B cell (primary cell): ENCODE measurements around the gene UTP15. TPM values are rescaled to one million over a fixed set of nuclear protein-coding genes. Genes with fewer than 3 reads are reported as not detected.

ENCODE experiments used
- ATAC-seq: fragments of 200-7000 bp; cut with Tn5 transposase; one replicate; pipeline ENCODE4 v1.10.0; 2021; ENCODE audit warnings: low read depth, mild to moderate bottlenecking, moderate number of reproducible peaks, moderate library complexity
- CTCF ChIA-PET: fragments of 350-600 bp; sonication (Branson Sonifier 250); formaldehyde crosslinking; loops from one replicate; lab custom pipeline; 2021; ENCODE audit warnings: antibody characterized with exemption, inconsistent platforms; lab: Charles Lee
- POLR2A ChIA-PET: fragments of 350-600 bp; sonication (Branson Sonifier 250); formaldehyde crosslinking; loops from one replicate; lab custom pipeline; 2021; ENCODE audit warnings: antibody characterized with exemption; lab: Charles Lee
- DNase-seq: peaks from one replicate; pipeline ENCODE4 v3.0.0; 2013
- H2AFZ ChIP-seq: 2 replicates; pipeline ENCODE4 v1.6.1; 2012; ENCODE audit warnings: mild to moderate bottlenecking, low read depth, low read length; ENCODE audit not compliant: insufficient read depth, poor library complexity, severe bottlenecking
- H3K27ac ChIP-seq, 2 donors: 1 replicate in 1 of 2; 2 replicates in 1 of 2; pipeline ENCODE4 v1.5.1; 2012 to 2013; ENCODE audit warnings: low read length in 2 of 2, mild to moderate bottlenecking in 2 of 2, moderate library complexity in 1 of 2
- H3K27me3 ChIP-seq, 4 experiments: fragments of 200-600 bp in 1 of 4; sonication (generic) in 1 of 4; replicated peaks in 1 of 4; 1 replicate in 2 of 4; 2 replicates in 2 of 4; pipeline versions ENCODE4 v1.6.1 to v1.7.0; 2013 to 2016; ENCODE audit warnings: low read length in 3 of 4, mild to moderate bottlenecking in 2 of 4, mixed read lengths in 1 of 4, moderate library complexity in 1 of 4; ENCODE audit not compliant: insufficient read depth in 4 of 4, control insufficient read depth in 3 of 4; ENCODE audit errors: control extremely low read depth in 1 of 4
- H3K36me3 ChIP-seq, 2 experiments: replicated peaks in 1 of 2; 1 replicate in 1 of 2; 2 replicates in 1 of 2; pipeline versions ENCODE4 v1.6.1 to v1.7.1; 2013; ENCODE audit warnings: low read length in 1 of 2; ENCODE audit not compliant: insufficient read depth in 2 of 2, control insufficient read depth in 1 of 2; ENCODE audit errors: control extremely low read depth in 1 of 2, extremely low read depth in 1 of 2
- H3K4me1 ChIP-seq, 2 donors: fragments of 200-600 bp in 1 of 2; sonication (generic) in 1 of 2; 1 replicate in 1 of 2; 2 replicates in 1 of 2; pipeline versions ENCODE4 v1.5.1 to v1.6.1; 2013 to 2017; ENCODE audit warnings: low read length in 2 of 2; ENCODE audit not compliant: control insufficient read depth in 2 of 2, insufficient read depth in 2 of 2
- H3K4me2 ChIP-seq: replicated peaks from 2 replicates; pipeline ENCODE3; 2012; ENCODE audit warnings: mild to moderate bottlenecking, low read depth, low read length; ENCODE audit not compliant: poor library complexity, severe bottlenecking
- H3K4me3 ChIP-seq, 5 experiments: fragments of 200-600 bp in 1 of 5; sonication (generic) in 1 of 5; 1 replicate in 3 of 5; 2 replicates in 2 of 5; pipeline versions ENCODE4 v1.5.1 to v1.7.0; 2011 to 2016; ENCODE audit warnings: low read length in 4 of 5, mild to moderate bottlenecking in 4 of 5, low read depth in 2 of 5, control low read depth in 1 of 5, moderate library complexity in 1 of 5; ENCODE audit not compliant: insufficient read depth in 1 of 5; ENCODE audit errors: control extremely low read depth in 1 of 5, extremely low read depth in 1 of 5
- H3K79me2 ChIP-seq: fragments of 200-600 bp; sonication (generic); one replicate; pipeline ENCODE4 v1.6.0; 2016; ENCODE audit warnings: low read length; ENCODE audit not compliant: control insufficient read depth, insufficient read depth
- H3K9ac ChIP-seq: fragments of 200-600 bp; sonication (generic); 2 replicates; pipeline ENCODE4 v1.6.1; 2017; ENCODE audit warnings: mild to moderate bottlenecking, low read length, moderate library complexity
- H3K9me3 ChIP-seq, 3 donors: one replicate each; pipeline versions ENCODE4 v1.6.1 to v1.7.1; 2013; ENCODE audit warnings: low read length in 2 of 3; ENCODE audit not compliant: control insufficient read depth in 2 of 3, insufficient read depth in 1 of 3; ENCODE audit errors: control extremely low read depth in 1 of 3
- H4K20me1 ChIP-seq: 2 replicates; pipeline ENCODE4 v1.6.0; 2012; ENCODE audit warnings: mild to moderate bottlenecking, low read length; ENCODE audit not compliant: insufficient read depth, control insufficient read depth, poor library complexity, severe bottlenecking
- H3K27ac Mint-ChIP-seq: one replicate; pipeline ENCODE4 v1.8.0; 2021; ENCODE audit warnings: mixed read lengths
- H3K27me3 Mint-ChIP-seq: one replicate; pipeline ENCODE4 v1.8.0; 2021; ENCODE audit warnings: mixed read lengths
- H3K4me1 Mint-ChIP-seq: one replicate; pipeline ENCODE4 v1.8.0; 2021; ENCODE audit warnings: mixed read lengths
- H3K4me3 Mint-ChIP-seq: one replicate; pipeline ENCODE4 v1.8.0; 2021; ENCODE audit warnings: mixed read lengths
- H3K9me3 Mint-ChIP-seq: one replicate; pipeline ENCODE4 v1.8.0; 2022; ENCODE audit warnings: mixed read lengths; ENCODE audit not compliant: insufficient read depth
- EZH2 ChIP-seq: IDR thresholded peaks from 2 replicates; pipeline ENCODE4 v1.6.1; 2012; ENCODE audit warnings: borderline replicate concordance, low read depth, mild to moderate bottlenecking, moderate library complexity, low read length; ENCODE audit not compliant: insufficient read depth, poor library complexity, severe bottlenecking
- WGBS: methylation state at CpG from one replicate; pipeline ENCODE4 v1.1.5; 2013; ENCODE audit warnings: missing lambda C conversion rate; ENCODE audit not compliant: insufficient coverage; 5-methylcytosine and 5-hydroxymethylcytosine counted together
- intact Hi-C: fragments of 100-400 bp; cut with micrococcal nuclease; formaldehyde crosslinking; loops from one replicate; pipeline ENCODE4 v1.10.0; 2022
- polyA plus RNA-seq: library from polyadenylated mRNA; depleted of rRNA; stranded (reverse); fragments of >200 nt; gene quantifications from 2 replicates; pipeline ENCODE4 v1.2.3, GENCODE V29; 2012
- total RNA-seq, 2 donors: library from RNA; stranded (reverse); fragments of 120-200 nt in 1 of 2; gene quantifications; 1 replicate in 1 of 2; 2 replicates in 1 of 2; pipeline versions ENCODE4 v1.2.3 to v1.2.4, GENCODE V29; 2013 to 2022
- TF ChIP-seq, protein P1 (sequence below): fragments of 200-600 bp; IDR thresholded peaks from one replicate; pipeline ENCODE4 v1.8.0; 2022; ENCODE audit warnings: antibody characterized with exemption, mild to moderate bottlenecking

UTP15 gene
- total and polyA plus RNA-seq, 2 donors (not counting 1 experiment from before 2014, with no cell fraction given): 17.1 to 25.3 TPM

DNA sequence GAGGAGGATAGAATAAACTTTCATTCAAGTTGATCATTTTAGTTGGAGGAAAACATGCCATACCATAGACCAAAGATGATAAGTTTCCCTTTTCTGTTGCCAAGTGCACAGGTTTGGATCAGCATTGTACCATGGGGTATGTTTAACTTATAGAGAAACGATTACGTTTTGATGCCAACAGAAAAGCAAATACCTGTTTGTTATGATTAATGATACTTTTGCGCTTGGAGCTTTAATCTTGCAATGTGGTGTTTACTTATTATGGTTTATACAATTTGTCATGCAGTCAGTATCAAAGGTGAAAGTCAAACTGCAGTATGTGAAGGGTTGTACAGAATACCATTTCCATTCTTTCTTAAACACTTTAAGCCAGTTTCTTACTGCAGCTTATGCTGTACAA is 47.3 kb downstream of the UTP15 start:
- no peaks in the 10 kb centered on the region for H3K79me2 ChIP-seq
- WGBS: 94% methylated on average over 3 of the region's 3 CpGs
- no peaks in the 10 kb centered on the region for H3K9me3 ChIP-seq
- ChIA-PET CTCF (no interaction called here), POLR2A (no interaction called here)
- no peaks in the 10 kb centered on the region for H4K20me1 ChIP-seq
- intact Hi-C loops: no loop called here
- H3K27ac ChIP-seq: no peak overlapping the region
- no peak overlapping the region for H3K4me3 Mint-ChIP-seq
- H3K4me1 ChIP-seq: no peaks in the 10 kb centered on the region
- H3K9me3 Mint-ChIP-seq: peaks cover 3% of the 10 kb centered on the region
- TF ChIP-seq, protein P1, sequence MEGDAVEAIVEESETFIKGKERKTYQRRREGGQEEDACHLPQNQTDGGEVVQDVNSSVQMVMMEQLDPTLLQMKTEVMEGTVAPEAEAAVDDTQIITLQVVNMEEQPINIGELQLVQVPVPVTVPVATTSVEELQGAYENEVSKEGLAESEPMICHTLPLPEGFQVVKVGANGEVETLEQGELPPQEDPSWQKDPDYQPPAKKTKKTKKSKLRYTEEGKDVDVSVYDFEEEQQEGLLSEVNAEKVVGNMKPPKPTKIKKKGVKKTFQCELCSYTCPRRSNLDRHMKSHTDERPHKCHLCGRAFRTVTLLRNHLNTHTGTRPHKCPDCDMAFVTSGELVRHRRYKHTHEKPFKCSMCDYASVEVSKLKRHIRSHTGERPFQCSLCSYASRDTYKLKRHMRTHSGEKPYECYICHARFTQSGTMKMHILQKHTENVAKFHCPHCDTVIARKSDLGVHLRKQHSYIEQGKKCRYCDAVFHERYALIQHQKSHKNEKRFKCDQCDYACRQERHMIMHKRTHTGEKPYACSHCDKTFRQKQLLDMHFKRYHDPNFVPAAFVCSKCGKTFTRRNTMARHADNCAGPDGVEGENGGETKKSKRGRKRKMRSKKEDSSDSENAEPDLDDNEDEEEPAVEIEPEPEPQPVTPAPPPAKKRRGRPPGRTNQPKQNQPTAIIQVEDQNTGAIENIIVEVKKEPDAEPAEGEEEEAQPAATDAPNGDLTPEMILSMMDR: no peak
- no peak for TF ChIP-seq EZH2
- no peaks in the 10 kb centered on the region for H3K36me3 ChIP-seq
- no peak overlapping the region for H3K4me3 ChIP-seq
- H3K27ac Mint-ChIP-seq: no peak overlapping the region
- no peak overlapping the region for H3K4me2 ChIP-seq
- no peak for DNase-seq
- H2AFZ ChIP-seq: no peak overlapping the region
- H3K4me1 Mint-ChIP-seq: no peaks in the 10 kb centered on the region
- no peak for ATAC-seq
- peaks cover 0 to 7% (median 0%) of the 10 kb centered on the region in 4 experiments for H3K27me3 ChIP-seq
- no peak overlapping the region for H3K9ac ChIP-seq
- H3K27me3 Mint-ChIP-seq: peaks cover 39% of the 10 kb centered on the region

- Histone ChIP-seq H3K27me3 (peaks cover 0 to 7% (median 0%) of the 10 kb centered on the region in 4 experiments), H3K79me2 (no peaks in the 10 kb centered on the region), H3K4me1 (no peaks in the 10 kb centered on the region), H3K27ac (no peak overlapping the region), H4K20me1 (no peaks in the 10 kb centered on the region), H3K4me3 (no peak overlapping the region), H3K9me3 (no peaks in the 10 kb centered on the region), H3K4me2 (no peak overlapping the region), H3K9ac (no peak overlapping the region), H3K36me3 (no peaks in the 10 kb centered on the region), H2AFZ (no peak overlapping the region)
- Mint-ChIP-seq H3K4me1 (no peaks in the 10 kb centered on the region), H3K4me3 (no peak overlapping the region), H3K9me3 (peaks cover 3% of the 10 kb centered on the region), H3K27ac (no peak overlapping the region), H3K27me3 (peaks cover 44% of the 10 kb centered on the region)
- CTCF ChIA-PET: no interaction called here
- no peak for ATAC-seq
- DNase-seq: no peak
- POLR2A ChIA-PET: no interaction called here
- TF ChIP-seq, protein P1: no peak
- TF ChIP-seq EZH2: no peak
- 100% methylated on average over 2 of the region's 2 CpGs for WGBS
- intact Hi-C loops: no loop called here
Observed at GRCh38 chr5:73615085-73615484, 49.5 kb downstream of the UTP15 start.
